Body of pancreas (tissue), 4 donors: Measurements from ENCODE around the gene PITX2. TPM values are rescaled to one million over a fixed set of nuclear protein-coding genes. Genes with fewer than 3 reads are reported as not detected.

Experiments used
- ATAC-seq: fragments of 150-250 bp; one replicate; pipeline ENCODE4 v1.9.1; 2016
- DNase-seq, 4 donors: peaks; one replicate each; pipeline ENCODE4 v3.0.0-alpha.2; 2019
- H3K27ac ChIP-seq, 4 donors: fragments of 200-600 bp; sonication (generic); 1 replicate in 3 of 4; 2 replicates in 1 of 4; pipeline versions ENCODE4 v1.5.1 to v1.6.1; 2016 to 2019; ENCODE audit warnings: mild to moderate bottlenecking in 1 of 4, mixed read lengths in 1 of 4, moderate library complexity in 1 of 4
- H3K27me3 ChIP-seq, 2 donors: fragments of 200-600 bp; sonication (generic); one replicate each; pipeline ENCODE4 v1.6.0; 2016; ENCODE audit warnings: mild to moderate bottlenecking in 1 of 2
- H3K36me3 ChIP-seq, 2 donors: fragments of 200-600 bp; sonication (generic); replicated peaks in 1 of 2; 2 replicates each; pipeline ENCODE4 v1.5.1; 2016; ENCODE audit warnings: low read depth in 2 of 2; ENCODE audit not compliant: insufficient read depth in 1 of 2
- H3K4me1 ChIP-seq: fragments of 200-600 bp; sonication (generic); one replicate; pipeline ENCODE4 v1.6.0; 2016
- H3K4me3 ChIP-seq, 2 donors: fragments of 200-600 bp; sonication (generic); 1 replicate in 1 of 2; 2 replicates in 1 of 2; pipeline ENCODE4 v1.5.1; 2016 to 2019
- H3K9me3 ChIP-seq, 3 donors: fragments of 200-600 bp; sonication (generic); 1 replicate in 2 of 3; 2 replicates in 1 of 3; pipeline ENCODE4 v1.5.1; 2016
- POLR2A ChIP-seq, 3 donors: fragments of 450-650 bp; IDR thresholded peaks; one replicate each; pipeline ENCODE4 v1.6.1; 2016; ENCODE audit warnings: antibody characterized with exemption in 3 of 3, mild to moderate bottlenecking in 2 of 3
- WGBS, 2 donors: methylation state at CpG; one replicate each; pipeline ENCODE4 v1.1.5; 2017; 5-methylcytosine and 5-hydroxymethylcytosine counted together
- intact Hi-C: fragments of 100-400 bp; cut with DNase I; formaldehyde crosslinking; loops from one replicate; pipeline ENCODE4 v1.15.1; 2023
- total RNA-seq, 2 donors: library from RNA; depleted of rRNA; stranded (reverse); fragments of >200 nt; gene quantifications; one replicate each; pipeline ENCODE4 v1.1.0, GENCODE V29; 2016
- TF ChIP-seq, protein P1 (sequence below), 7 experiments: fragments of 450-650 bp in 4 of 7; fragments of 200-600 bp in 3 of 7; sonication (generic) in 3 of 7; IDR thresholded peaks; one replicate each; pipeline ENCODE4 v1.5.1; 2016 to 2019; ENCODE audit warnings: antibody characterized with exemption in 7 of 7

PITX2 gene
- total RNA-seq, 2 donors from 2014 or later: not detected

DNA sequence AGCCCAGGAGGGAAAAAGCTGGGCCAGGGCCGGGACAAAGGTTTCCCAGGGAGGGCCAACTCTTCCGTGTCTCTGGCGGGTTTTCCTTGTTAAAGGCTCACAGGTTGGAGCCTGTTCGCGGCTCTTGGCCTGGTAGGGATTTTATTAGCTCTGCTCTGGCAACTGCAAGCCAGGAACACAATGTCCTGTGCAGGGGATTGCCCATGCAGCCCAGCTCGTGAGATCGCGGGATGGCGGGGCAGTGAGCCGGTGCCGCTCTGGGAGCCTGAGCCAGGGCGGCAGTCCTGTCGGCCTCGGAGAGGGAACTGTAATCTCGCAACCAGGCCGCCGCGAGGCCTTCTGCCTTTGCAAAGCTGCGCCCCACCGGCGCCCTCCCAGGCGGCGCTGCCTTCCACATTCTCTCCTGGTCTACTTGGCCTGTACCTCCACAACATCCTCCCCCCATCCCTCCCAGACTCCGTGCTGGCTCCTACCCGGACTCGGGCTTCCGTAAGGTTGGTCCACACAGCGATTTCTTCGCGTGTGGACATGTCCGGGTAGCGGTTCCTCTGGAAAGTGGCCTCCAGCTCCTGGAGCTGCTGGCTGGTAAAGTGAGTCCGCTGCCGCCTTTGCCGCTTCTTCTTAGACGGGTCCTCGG lies 2.1 kb downstream of the PITX2 start:
- Histone ChIP-seq H3K4me3 (no peak overlapping the region), H3K27ac (no peak overlapping the region), H3K36me3 (no peaks in the 10 kb centered on the region), H3K4me1 (peaks cover 39% of the 10 kb centered on the region), H3K27me3 (peaks cover 3 to 72% of the 10 kb centered on the region in 2 donors), H3K9me3 (peaks cover 0 to 2% (median 0%) of the 10 kb centered on the region in 3 donors)
- WGBS, 2 donors: 7 to 11% methylated on average over 27 to 37 of the region's 37 CpGs
- peak; percentile 30 for ATAC-seq
- no peak for DNase-seq
- intact Hi-C loops: no loop called here
- no peak for TF ChIP-seq POLR2A (IDR thresholded peaks at IDR 0.05)
- TF ChIP-seq, protein P1, sequence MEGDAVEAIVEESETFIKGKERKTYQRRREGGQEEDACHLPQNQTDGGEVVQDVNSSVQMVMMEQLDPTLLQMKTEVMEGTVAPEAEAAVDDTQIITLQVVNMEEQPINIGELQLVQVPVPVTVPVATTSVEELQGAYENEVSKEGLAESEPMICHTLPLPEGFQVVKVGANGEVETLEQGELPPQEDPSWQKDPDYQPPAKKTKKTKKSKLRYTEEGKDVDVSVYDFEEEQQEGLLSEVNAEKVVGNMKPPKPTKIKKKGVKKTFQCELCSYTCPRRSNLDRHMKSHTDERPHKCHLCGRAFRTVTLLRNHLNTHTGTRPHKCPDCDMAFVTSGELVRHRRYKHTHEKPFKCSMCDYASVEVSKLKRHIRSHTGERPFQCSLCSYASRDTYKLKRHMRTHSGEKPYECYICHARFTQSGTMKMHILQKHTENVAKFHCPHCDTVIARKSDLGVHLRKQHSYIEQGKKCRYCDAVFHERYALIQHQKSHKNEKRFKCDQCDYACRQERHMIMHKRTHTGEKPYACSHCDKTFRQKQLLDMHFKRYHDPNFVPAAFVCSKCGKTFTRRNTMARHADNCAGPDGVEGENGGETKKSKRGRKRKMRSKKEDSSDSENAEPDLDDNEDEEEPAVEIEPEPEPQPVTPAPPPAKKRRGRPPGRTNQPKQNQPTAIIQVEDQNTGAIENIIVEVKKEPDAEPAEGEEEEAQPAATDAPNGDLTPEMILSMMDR (IDR thresholded peaks at IDR 0.05): no peak

DNA sequence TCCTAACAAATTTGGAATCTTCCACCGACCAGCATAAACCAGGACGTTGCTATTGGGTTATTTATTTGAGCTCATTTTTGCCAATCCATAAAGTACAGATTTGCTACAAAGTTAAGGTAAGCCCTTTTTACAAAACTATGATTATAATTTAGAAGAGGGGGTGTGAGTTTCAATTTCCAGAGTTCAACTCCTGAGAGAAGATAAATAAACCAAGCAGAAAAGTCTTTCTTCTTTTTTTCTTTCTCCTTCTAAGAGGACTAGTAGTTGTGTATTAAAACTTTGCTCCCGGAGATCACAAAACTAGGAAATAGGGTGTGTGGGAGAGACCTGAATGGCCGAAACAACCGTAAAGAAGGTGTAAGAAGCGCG lies 2.6 kb downstream of the PITX2 start:
- Histone ChIP-seq H3K4me1 (peaks cover 39% of the 10 kb centered on the region), H3K9me3 (peaks cover 0 to 2% (median 0%) of the 10 kb centered on the region in 3 donors), H3K36me3 (no peaks in the 10 kb centered on the region), H3K27ac (no peak overlapping the region), H3K4me3 (no peak overlapping the region), H3K27me3 (peaks cover 3 to 77% of the 10 kb centered on the region in 2 donors)
- DNase-seq (no peak), ATAC-seq (no peak)
- WGBS, 2 donors: 34 to 50% methylated on average over 7 of the region's 7 CpGs
- intact Hi-C loops: no loop called here
- TF ChIP-seq, protein P1 (IDR thresholded peaks at IDR 0.05): no peak
- no peak for TF ChIP-seq POLR2A (IDR thresholded peaks at IDR 0.05)

DNA sequence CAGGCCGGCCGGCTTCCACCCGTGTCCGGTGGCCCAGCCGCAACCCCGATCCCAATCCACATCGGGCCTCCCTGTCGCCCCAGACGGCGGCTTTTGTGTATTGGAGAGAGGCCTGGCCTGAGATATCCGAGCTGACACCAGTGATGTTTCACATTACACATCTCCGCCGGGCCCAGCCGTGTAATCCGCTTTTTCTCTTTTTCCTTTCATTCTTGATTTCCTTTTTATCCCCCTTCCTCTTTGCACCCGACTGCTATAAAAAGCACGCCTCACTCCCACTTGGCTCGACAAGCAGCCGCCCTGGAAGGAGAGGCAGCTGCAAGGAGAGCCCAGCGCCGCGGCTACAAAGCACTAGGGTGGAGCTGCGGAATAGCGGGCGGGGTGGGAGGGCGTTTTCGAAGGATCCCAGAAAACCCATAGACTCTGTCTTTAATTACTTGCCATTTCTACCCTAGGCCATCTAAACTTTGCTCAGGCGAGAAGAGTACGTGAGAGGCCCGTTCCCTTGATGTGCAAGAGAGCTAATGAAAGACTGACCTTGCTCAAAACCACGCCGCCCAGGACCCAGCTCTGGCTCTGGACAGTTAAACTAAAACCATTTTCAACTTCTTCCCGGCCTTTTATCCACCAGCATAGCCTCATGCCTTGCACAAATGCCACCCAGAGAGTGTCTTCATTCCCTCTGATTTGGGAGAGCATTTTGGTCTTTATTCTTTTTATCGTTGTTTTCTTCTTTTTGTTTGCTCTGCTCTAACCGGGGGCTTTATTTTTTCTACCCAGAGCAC lies 3.2 kb downstream of the PITX2 start:
- Histone ChIP-seq H3K4me1 (peaks cover 39% of the 10 kb centered on the region), H3K4me3 (no peak overlapping the region), H3K27ac (no peak overlapping the region), H3K9me3 (peaks cover 0 to 2% (median 0%) of the 10 kb centered on the region in 3 donors), H3K27me3 (peaks cover 3 to 81% of the 10 kb centered on the region in 2 donors), H3K36me3 (no peaks in the 10 kb centered on the region)
- 10 to 19% methylated on average over 35 of the region's 35 CpGs for WGBS, 2 donors
- TF ChIP-seq, protein P1 (IDR thresholded peaks at IDR 0.05): no peak
- no peak for TF ChIP-seq POLR2A (IDR thresholded peaks at IDR 0.05)
- intact Hi-C loops: no loop called here
- no peak for DNase-seq
- ATAC-seq: no peak

DNA sequence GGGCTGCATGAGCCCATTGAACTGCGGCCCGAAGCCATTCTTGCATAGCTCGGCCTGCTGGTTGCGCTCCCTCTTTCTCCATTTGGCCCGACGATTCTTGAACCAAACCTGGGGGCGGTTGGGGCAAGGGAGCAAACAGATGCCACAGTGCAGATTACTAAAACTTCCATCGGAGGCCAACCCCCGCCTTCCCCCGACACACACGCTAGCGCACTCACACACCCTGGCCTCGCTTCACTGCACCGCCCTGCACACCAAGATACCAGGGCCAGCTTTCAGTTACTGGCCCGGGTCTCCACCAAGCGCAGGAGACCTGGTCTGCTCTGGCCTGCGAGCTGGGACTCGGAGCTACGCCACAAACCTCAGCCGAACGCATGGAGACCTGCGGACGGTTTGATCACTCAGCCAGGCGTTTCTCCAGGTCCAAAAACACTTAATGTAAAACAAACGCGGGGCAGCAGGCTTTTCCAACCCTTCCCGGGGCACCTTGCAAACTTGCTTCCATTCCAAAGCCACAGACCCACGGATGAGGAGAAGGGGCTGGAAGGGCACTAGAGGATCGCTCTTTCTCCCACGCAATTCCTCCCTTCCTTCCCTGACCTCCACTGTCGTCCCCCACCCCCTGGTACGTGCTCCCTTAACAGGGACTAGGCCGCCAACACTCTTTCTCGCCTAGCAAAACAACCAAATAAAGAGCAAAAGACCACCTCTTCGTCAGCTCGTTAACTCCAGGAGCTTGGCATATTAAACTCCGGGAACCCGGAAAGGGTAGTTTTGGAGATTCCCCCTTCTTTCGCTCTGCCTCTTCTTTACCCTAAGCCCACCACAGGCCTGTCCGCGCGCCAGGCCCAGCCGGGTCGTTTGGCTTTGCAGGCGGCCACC lies 4.1 kb downstream of the PITX2 start:
- DNase-seq (no peak), ATAC-seq (no peak)
- no peak overlapping the region for H3K27ac ChIP-seq
- H3K4me3 ChIP-seq: no peak overlapping the region
- H3K27me3 ChIP-seq: peaks cover 3 to 81% of the 10 kb centered on the region in 2 donors
- peaks cover 39% of the 10 kb centered on the region for H3K4me1 ChIP-seq
- no peak for TF ChIP-seq POLR2A (IDR thresholded peaks at IDR 0.05)
- TF ChIP-seq, protein P1 (IDR thresholded peaks at IDR 0.05): no peak
- 19 to 29% methylated on average over 37 to 45 of the region's 45 CpGs for WGBS, 2 donors
- no peaks in the 10 kb centered on the region for H3K36me3 ChIP-seq
- peaks cover 0 to 2% (median 0%) of the 10 kb centered on the region in 3 donors for H3K9me3 ChIP-seq
- intact Hi-C loops: no loop called here
